GM20000 (cell line): ENCODE results near the gene SPAG16.

Source experiments
- DNase-seq: peaks from one replicate; pipeline ENCODE4 v3.0.0; 2012; ENCODE audit warnings: low spot score
- TF ChIP-seq, protein P1 (sequence below): IDR thresholded peaks from 2 replicates; pipeline ENCODE4 v1.5.1; 2012; ENCODE audit warnings: mild to moderate bottlenecking, control low read depth; ENCODE audit errors: extremely low read depth, missing control alignments

SPAG16 gene

DNA sequence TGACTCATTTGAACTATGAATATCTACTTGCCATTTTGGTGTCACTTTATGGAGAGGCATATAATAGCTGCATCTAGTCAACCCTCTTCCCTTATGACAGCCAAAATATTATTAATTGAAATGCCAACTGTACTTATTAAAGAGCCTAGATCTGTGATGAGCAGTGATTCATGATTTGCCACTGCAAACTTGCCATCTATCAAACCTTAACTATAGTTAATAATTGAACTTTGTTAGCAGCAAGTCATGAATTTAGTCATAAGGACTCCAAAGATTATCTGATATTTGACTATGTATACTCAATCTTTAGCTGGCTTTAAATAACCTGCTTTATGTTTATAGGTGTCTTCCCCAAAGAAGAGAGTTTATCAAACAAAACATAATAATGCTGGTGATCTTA is 1010.2 kb downstream of the SPAG16 start:
- TF ChIP-seq, protein P1, sequence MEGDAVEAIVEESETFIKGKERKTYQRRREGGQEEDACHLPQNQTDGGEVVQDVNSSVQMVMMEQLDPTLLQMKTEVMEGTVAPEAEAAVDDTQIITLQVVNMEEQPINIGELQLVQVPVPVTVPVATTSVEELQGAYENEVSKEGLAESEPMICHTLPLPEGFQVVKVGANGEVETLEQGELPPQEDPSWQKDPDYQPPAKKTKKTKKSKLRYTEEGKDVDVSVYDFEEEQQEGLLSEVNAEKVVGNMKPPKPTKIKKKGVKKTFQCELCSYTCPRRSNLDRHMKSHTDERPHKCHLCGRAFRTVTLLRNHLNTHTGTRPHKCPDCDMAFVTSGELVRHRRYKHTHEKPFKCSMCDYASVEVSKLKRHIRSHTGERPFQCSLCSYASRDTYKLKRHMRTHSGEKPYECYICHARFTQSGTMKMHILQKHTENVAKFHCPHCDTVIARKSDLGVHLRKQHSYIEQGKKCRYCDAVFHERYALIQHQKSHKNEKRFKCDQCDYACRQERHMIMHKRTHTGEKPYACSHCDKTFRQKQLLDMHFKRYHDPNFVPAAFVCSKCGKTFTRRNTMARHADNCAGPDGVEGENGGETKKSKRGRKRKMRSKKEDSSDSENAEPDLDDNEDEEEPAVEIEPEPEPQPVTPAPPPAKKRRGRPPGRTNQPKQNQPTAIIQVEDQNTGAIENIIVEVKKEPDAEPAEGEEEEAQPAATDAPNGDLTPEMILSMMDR = no peak
- no peak for DNase-seq

DNA sequence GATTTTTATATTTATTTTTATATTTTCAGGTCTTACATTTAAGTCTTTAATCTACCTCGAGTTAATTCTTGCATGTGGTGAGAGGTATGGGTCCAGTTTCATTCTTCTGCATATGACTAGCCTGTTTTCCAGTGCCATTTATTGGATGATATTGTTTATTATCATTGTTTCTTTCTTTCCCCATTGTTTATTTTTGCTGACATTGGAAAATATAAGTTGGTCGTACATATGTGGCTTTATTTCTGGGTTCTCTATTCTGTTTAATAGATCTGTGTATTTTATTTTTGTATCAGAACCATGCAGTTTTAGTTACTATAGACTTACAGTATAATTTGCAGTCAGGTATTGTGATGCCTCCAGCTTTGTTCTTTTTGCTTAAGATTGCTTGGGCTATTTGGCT is 1013.2 kb downstream of the SPAG16 start:
- no peak for DNase-seq
- TF ChIP-seq, protein P1 = no peak

DNA sequence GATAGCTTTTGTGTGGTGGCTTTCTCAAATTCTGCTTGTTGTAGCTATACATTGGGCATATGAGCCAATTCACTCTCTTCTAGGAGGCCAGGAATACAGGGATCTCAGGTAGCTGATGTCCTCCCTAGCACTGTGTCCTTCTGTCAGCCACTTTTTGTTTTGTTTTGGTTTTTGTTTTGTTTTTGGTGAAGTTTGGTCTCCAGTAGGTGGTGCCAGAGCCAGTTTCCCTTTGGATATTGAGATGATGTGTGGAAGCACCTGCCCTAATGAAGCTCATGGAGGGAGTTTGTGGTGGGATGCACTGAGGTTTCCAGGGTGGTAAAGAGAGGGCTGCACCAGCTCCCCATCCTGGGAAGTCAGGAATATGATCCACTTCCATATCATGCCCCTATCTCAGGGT is 1026.1 kb downstream of the SPAG16 start:
- TF ChIP-seq, protein P1 = peak; percentile 23
- no peak for DNase-seq

DNA sequence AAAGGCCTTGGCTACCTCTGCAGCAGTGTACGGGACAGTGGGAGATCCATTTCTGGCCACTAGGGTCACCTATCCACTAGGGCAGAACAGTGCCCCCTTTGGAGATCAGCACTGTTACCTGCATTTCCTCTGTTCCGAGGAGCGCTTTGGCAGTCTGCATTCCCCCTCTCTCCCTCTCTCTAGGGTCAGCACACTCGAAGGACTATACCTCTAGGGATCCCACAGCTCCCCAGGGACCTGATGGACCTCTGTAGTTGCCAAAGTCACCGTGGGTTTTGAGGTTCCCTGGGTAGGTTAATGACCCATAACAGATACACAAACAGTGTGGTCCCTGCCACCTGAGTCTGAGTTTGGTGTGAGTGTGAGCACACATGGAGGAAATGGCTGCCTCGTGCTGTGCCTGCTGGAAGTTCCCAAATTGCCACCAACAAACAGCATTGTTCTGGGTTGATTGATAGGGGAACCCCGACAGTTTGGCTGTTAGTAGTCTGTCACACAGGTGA is 1026.8 kb downstream of the SPAG16 start:
- no peak for DNase-seq
- TF ChIP-seq, protein P1 = no peak

DNA sequence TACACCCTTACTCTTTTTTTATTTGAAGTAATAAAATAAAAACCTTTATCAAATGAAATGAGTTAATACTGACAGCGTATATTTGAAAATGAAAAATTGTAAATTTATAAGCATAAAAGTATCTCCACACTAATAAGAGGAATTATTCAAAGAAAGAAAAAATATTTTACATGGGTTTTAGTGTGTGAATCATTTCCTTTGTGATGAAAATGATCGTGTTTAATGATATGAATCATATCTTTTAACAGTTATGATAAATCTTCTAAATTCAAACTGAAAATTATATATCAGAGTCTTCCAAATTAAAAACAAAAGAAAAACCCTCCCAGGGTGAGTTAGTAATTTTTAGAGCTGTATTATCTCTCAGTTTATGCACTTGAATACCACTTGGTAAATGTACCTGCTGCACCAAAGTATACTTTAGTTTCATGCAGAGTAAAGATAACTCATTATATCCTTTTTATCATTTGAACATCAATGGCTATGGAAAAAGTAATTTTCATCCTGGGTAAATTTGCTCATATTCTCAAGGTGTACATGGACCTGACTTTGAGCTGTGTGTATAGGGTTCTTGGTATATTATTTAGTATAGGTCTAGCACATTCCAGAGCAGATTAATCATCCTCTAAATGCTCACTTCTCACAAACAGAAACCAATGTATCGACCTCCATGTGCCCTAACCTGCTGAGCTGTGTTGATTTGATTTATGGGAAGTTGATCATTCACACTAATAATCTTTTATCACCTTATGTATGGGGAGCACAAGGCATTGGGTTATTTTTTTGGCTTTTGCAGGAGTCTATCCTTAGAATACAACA is 1027.9 kb downstream of the SPAG16 start:
- TF ChIP-seq, protein P1 = no peak
- no peak for DNase-seq

DNA sequence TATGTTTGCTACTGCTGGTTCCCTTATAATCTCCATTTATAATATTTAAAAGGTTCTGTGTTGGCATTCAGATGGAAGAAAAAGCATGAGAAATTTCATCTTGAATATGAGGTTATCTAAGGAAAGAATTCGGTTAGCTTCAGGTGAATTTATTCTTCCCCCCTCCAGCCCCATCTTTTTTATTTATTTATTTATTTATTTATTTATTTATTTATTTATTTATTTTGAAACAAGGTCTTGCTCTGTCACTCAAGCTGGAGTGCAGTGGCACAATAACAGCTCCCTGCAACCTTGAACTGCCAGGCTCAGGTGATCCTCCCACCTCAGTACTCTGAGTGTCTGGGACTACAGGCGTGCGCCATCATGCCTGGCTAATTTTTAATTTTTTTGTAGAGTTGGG is 1031.1 kb downstream of the SPAG16 start:
- DNase-seq = no peak
- TF ChIP-seq, protein P1 = no peak

DNA sequence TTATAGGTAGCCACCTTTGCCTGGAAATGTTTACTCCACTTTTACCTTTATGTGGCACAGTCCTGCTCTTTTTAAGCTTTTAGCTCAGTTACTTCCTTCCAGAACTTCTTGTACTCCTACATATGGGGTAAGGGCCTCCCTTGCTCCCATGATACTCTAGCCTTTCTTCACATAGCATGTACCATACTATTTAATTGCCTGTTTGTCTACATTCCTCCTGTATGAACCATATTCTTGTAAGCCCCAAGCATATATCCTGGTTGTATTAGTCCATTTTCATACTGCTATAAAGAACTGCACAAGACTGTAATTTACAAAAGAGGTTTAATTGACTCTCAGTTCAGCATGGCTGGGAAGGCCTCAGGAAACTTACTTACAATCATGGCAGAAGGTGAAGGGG is 1035.9 kb downstream of the SPAG16 start:
- DNase-seq = no peak
- TF ChIP-seq, protein P1 = no peak
